GM13977 (cell line): ENCODE data around the gene ARHGEF19.

Source experiments
- DNase-seq: peaks from one replicate; pipeline ENCODE4 v3.0.0; 2012; ENCODE audit warnings: low spot score
- CTCF ChIP-seq: IDR thresholded peaks from 2 replicates; pipeline ENCODE4 v1.5.1; 2012; ENCODE audit warnings: mild to moderate bottlenecking, control low read depth; ENCODE audit not compliant: insufficient read depth; ENCODE audit errors: extremely low read depth, missing control alignments
- in situ Hi-C: fragments of 300-500 bp; cut with MboI; formaldehyde crosslinking; loops from one replicate; pipeline ENCODE4 v1.12.0; 2022; ENCODE audit warnings: low sequenced_read_pairs, low pct_unique_long_range_greater_than_20kb, mixed read lengths, inconsistent platforms; ENCODE audit not compliant: unreplicated experiment

Gene ARHGEF19

GRCh38 chr1:16151196-16151994 is 61.1 kb downstream of the ARHGEF19 start:
- in situ Hi-C loops, result no loop called here
- DNase-seq, result no peak
- TF ChIP-seq CTCF, result no peak

GRCh38 chr1:16150508-16150907 is 61.9 kb downstream of the ARHGEF19 start:
- TF ChIP-seq CTCF, result no peak

GRCh38 chr1:16149702-16150488 is 62.6 kb downstream of the ARHGEF19 start:
- in situ Hi-C loops, result no loop called here
- no peak for DNase-seq
- no peak for TF ChIP-seq CTCF

More at GRCh38 chr1:16150508-16150907, 61.9 kb downstream of the ARHGEF19 start:
- in situ Hi-C loops, result no loop called here
- no peak for DNase-seq

GRCh38 chr1:16149146-16149545 is 63.3 kb downstream of the ARHGEF19 start:
- no peak for DNase-seq
- TF ChIP-seq CTCF, result no peak
- in situ Hi-C loops, result no loop called here

GRCh38 chr1:16148329-16149092 is 63.9 kb downstream of the ARHGEF19 start:
- DNase-seq, result no peak
- in situ Hi-C loops, result no loop called here
- TF ChIP-seq CTCF, result no peak
